HL-60/S4 treated with retinoic acid at 250 ng/mL for 4 days and 3 days (cell line): ENCODE data around the gene NFIA.

Experiments used
- in situ Hi-C: fragments of 300-500 bp; cut with MboI; formaldehyde crosslinking; loops from 2 replicates; pipeline ENCODE4 v1.7.0; 2022; ENCODE audit warnings: low sequenced_read_pairs

NFIA gene

GRCh38 chr1:61419657-61420056 is 337.3 kb downstream of the NFIA start:
- in situ Hi-C loops, result no loop called here

GRCh38 chr1:61420243-61420642 is 337.9 kb downstream of the NFIA start:
- in situ Hi-C loops, result no loop called here

GRCh38 chr1:61420909-61421835 is 338.8 kb downstream of the NFIA start:
- in situ Hi-C loops, result no loop called here

DNA sequence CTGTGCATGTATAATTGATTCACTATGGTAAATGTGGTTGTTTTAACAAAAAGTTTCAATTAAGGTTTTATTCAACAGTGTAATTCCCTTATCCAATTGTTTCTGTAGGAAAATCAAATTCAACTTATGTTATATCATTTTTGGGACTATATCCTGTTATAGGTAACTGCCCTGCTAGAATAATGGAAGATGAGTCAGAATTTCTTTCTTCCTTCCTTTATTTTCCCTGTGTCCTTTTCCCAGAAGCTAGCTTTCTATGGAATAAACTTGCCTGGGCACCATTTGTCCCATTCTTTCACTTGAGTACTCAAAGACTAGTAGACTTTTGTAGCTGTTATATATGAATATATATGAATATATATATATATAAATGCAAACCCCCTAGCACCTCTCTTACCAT is 341.3 kb downstream of the NFIA start:
- in situ Hi-C loops, result no loop called here

DNA sequence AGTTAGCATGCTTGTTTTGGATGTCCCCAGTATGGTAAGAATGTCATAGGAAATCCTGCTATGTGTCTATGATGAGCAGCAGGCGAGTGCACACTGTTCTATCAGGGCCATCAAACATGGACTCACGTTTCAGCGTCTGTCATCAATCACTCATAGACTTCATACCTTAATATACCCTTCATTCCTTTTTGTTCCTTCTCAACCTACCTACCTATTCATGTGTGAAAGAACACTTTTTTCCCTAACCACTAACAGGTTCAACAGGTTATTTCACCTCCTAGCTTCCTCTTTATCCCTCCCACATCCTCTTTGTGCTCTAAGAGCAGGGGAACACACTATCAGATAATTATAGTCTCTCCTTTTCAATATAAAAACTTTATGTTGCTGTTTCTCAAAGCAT is 342.0 kb downstream of the NFIA start:
- in situ Hi-C loops, result no loop called here

DNA sequence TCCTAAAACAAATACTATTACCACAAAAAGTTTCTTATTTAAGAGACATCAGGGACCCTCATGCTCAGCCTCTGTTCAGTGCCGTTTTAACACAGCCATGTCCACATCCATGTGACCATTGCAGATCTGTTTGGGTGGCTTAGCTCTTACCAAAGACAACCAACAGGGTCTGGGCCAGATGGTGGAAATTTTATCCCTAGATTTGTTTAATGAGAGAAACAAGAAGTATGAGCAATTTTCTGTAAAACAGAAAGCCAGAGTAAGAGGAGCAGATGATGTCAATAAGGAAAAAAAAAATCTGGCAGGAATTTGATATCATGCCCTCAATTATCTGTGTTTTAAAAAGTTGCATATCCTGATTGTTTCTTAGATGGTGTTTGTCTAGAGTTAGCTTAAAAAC is 342.7 kb downstream of the NFIA start:
- in situ Hi-C loops, result no loop called here

- in situ Hi-C loops, result no loop called here
Measured at GRCh38 chr1:61426254-61426653, 343.9 kb downstream of the NFIA start.

- in situ Hi-C loops, result no loop called here
Measured at GRCh38 chr1:61426885-61427284, 344.5 kb downstream of the NFIA start.

- in situ Hi-C loops, result no loop called here
Measured at GRCh38 chr1:61427510-61427909, 345.1 kb downstream of the NFIA start.

- in situ Hi-C loops, result no loop called here
Measured at GRCh38 chr1:61428146-61428545, 345.8 kb downstream of the NFIA start.

DNA sequence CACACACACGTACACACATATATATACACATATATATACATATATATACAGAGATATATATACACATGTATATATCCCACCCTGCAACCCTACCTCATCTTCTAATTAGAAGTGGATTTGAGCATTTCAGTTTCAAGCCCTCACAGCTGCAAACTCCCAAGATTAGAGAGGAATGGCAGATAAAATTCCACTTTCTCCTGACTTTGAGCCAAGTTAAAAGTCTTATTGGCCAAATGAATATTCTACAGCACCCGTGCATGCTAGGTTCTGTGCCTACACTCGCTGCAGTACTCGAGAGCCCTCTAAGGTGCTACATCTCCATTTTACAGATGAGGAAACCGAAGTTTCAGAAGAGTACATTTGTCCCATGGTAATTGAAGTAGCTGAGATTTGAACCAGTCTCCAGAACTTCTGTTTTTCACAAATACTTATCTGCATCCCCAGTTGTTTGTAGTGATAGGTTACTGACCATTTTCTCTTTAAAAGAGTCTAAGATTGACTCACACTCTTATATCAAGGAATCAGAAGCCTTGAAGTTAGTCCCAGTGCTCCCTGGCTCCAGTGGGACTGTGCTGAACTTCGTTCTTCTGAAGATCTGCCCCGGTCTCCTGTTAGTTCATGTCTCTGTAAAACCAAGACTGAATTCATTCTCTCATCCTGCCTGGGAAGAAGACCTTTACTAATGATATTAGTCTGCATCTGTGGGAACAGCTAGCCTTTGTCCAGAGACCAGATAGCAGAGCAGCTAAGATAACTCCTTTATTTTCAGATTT is 350.4 kb downstream of the NFIA start:
- in situ Hi-C loops, result no loop called here

- in situ Hi-C loops, result no loop called here
Measured at GRCh38 chr1:61433646-61434045, 351.3 kb downstream of the NFIA start.

GRCh38 chr1:61434276-61434675 is 351.9 kb downstream of the NFIA start:
- in situ Hi-C loops, result no loop called here

DNA sequence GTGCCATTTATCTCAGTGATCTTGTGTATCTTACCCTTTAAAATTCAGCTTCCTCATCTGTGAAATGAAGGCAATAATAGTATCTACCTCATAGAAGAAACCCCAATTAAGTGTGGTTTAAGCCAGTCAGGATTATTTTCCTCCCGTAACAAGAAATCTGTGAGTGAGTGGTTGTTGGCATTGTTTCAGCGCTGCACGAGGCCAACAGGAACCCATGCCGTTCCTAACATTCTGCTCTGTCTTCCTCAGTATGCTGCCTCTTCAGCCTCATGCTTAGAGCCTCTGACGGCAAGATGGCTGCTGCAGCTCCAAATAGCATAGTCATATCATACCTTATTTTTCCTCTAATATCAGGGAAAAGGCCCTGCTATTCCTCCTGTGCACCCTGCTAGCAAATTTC is 352.9 kb downstream of the NFIA start:
- in situ Hi-C loops, result no loop called here

GRCh38 chr1:61436016-61436415 is 353.7 kb downstream of the NFIA start:
- in situ Hi-C loops, result no loop called here

GRCh38 chr1:61436491-61437120 is 354.2 kb downstream of the NFIA start:
- in situ Hi-C loops, result no loop called here

DNA sequence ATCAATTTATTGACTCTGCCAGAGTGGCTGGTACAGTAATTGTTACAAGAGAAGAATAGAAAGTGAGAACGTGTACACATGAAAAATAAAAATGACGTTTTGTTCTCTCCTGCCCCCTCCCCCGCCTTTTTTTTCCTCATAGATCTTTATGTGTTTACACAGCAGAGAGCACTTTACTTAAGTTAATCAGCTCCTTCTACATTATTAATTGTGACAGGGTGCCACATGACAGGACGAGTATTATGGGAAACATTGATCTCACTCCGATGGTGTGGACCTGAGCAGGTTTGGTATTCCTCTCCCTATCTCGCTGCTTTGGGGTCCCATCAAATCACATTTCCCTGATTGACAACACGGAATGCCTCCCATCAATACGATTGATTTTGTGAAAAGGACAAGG is 356.9 kb downstream of the NFIA start:
- in situ Hi-C loops, result no loop called here

DNA sequence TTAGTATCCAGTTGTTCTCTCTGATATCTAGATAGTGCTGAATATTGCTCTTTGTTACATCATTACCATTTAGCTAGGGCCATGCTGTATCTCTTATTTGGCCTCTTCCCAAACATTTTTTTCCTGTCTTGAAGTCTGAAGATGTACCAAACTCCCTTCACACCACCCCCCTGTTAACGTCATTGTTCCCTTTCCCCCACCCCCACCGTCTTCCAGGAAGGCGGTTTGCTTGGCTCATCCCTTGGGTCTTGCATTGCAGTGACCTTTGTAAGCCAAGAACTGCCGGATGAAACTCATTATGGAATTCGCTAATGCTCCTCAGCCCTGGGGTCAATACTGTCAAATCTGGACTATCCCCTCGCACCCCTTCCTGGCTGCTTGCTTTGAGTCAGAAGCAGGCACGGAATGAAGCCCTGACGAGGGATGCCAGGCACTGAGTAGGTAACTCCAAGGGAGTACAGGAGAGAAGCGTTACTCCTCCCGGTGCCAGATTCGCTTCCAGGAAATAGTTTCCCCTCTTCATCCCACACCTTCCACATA is 359.4 kb downstream of the NFIA start:
- in situ Hi-C loops, result no loop called here

- in situ Hi-C loops, result no loop called here
Measured at GRCh38 chr1:61442544-61442943, 360.2 kb downstream of the NFIA start.

DNA sequence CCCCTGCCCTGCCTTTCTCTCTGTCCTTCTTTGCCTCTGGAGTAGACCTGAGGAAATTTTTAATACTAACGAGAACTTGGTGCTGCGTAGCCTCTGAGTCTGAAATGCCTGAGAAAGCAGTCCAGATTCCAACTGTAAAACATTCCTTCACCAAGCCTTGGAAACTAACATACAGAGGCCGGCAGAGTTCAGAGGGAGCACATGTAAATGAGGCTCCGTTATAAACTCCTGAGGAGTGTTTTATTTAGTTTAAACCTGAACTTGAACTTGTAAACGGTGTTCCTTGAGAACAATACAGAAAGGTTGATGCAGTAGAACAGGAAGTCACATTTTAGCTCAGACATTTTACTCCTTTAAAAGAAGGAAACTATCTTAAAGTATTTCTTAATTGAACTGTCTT is 361.9 kb downstream of the NFIA start:
- in situ Hi-C loops, result no loop called here

GRCh38 chr1:61445269-61445825 is 363.0 kb downstream of the NFIA start:
- in situ Hi-C loops, result no loop called here
